GM12892 (cell line): ENCODE results near the gene PIAS1.

Experiments
- POLR2A ChIP-seq: IDR thresholded peaks from 2 replicates; pipeline ENCODE4 v1.6.1; 2011; ENCODE audit warnings: low read depth, low read length, control low read depth
- TAF1 ChIP-seq: IDR thresholded peaks from 2 replicates; pipeline ENCODE4 v1.6.1; 2011; ENCODE audit warnings: low read depth, mild to moderate bottlenecking, control low read depth, low read length, borderline replicate concordance

GRCh38 chr15:68241088-68241935 is 187.2 kb downstream of the PIAS1 start:
- TF ChIP-seq POLR2A (no peak), TAF1 (no peak)
